ENCODE results near the gene FBLN2. TPM values are rescaled to one million over a fixed set of nuclear protein-coding genes. Genes with fewer than 3 reads are reported as not detected.
"Not testable (repeated sequence)": the region's sequence is repeated elsewhere in the genome, so short reads cannot be mapped to it uniquely, and the experiment has no call there.

FBLN2 gene
- polyA plus RNA-seq (2013, experiment 1 of 4): 16.2 TPM
- 14.7 TPM for polyA plus RNA-seq (2013, experiment 2 of 4)
- polyA plus RNA-seq (2013, experiment 3 of 4): 13.7 TPM
- 16.0 TPM for polyA plus RNA-seq (2013, experiment 4 of 4)

GRCh38 chr3:13548696-13549622, at the start of gene FBLN2:
Gene FBLN2 (plus strand): TSS chr3:13549125. CDS start chr3:13570356, 21,231 bp downstream.
- Histone ChIP-seq H3K4me1 (ENCODE audit: control insufficient read depth, insufficient read depth, low read length) (peaks cover 11% of the 10 kb centered on the region), H3K9me3 (ENCODE audit: control insufficient read depth, low read length) (no peaks in the 10 kb centered on the region), H3K27ac (ENCODE audit: insufficient read depth, low read depth, low read length, poor library complexity, severe bottlenecking) (no peak within 1 kb of the TSS), H3K27me3 (ENCODE audit: control insufficient read depth, insufficient read depth, low read length, poor library complexity, severe bottlenecking) (peaks cover 25% of the 10 kb centered on the region), H3K4me3 (ENCODE audit: insufficient read depth, low read depth, low read length) (peak within 1 kb of the TSS; percentile 31), H3K36me3 (ENCODE audit: control insufficient read depth, insufficient read depth, low read length) (no peaks in the 10 kb centered on the region)
- WGBS, 2 experiments: 6 to 7% methylated on average over 105 to 107 of the region's 107 CpGs

GRCh38 chr3:13499246-13499645, 49.7 kb upstream of the FBLN2 start:
- not testable (repeated sequence) for H3K4me1 ChIP-seq (ENCODE audit: control insufficient read depth, insufficient read depth, low read length); H3K27me3 ChIP-seq (ENCODE audit: control insufficient read depth, insufficient read depth, low read length, poor library complexity, severe bottlenecking); H3K9me3 ChIP-seq (ENCODE audit: control insufficient read depth, low read length); H3K4me3 ChIP-seq (ENCODE audit: insufficient read depth, low read depth, low read length); H3K36me3 ChIP-seq (ENCODE audit: control insufficient read depth, insufficient read depth, low read length); H3K27ac ChIP-seq (ENCODE audit: insufficient read depth, low read depth, low read length, poor library complexity, severe bottlenecking)
- 93 to 95% methylated on average over 11 of the region's 11 CpGs for WGBS, 2 experiments

GRCh38 chr3:13500133-13500885, 48.6 kb upstream of the FBLN2 start:
- WGBS, 2 experiments: 77 to 79% methylated on average over 15 of the region's 15 CpGs
- H3K4me3 ChIP-seq (ENCODE audit: insufficient read depth, low read depth, low read length): no peak overlapping the region
- no peak overlapping the region for H3K27ac ChIP-seq (ENCODE audit: insufficient read depth, low read depth, low read length, poor library complexity, severe bottlenecking)
- H3K27me3 ChIP-seq (ENCODE audit: control insufficient read depth, insufficient read depth, low read length, poor library complexity, severe bottlenecking): no peaks in the 10 kb centered on the region
- H3K36me3 ChIP-seq (ENCODE audit: control insufficient read depth, insufficient read depth, low read length): no peaks in the 10 kb centered on the region
- H3K4me1 ChIP-seq (ENCODE audit: control insufficient read depth, insufficient read depth, low read length): peaks cover 16% of the 10 kb centered on the region
- H3K9me3 ChIP-seq (ENCODE audit: control insufficient read depth, low read length): no peaks in the 10 kb centered on the region

GRCh38 chr3:13501056-13501455, 47.9 kb upstream of the FBLN2 start:
- no peaks in the 10 kb centered on the region for H3K36me3 ChIP-seq (ENCODE audit: control insufficient read depth, insufficient read depth, low read length)
- no peak overlapping the region for H3K4me3 ChIP-seq (ENCODE audit: insufficient read depth, low read depth, low read length)
- H3K4me1 ChIP-seq (ENCODE audit: control insufficient read depth, insufficient read depth, low read length): peaks cover 22% of the 10 kb centered on the region
- H3K9me3 ChIP-seq (ENCODE audit: control insufficient read depth, low read length): no peaks in the 10 kb centered on the region
- no peak overlapping the region for H3K27ac ChIP-seq (ENCODE audit: insufficient read depth, low read depth, low read length, poor library complexity, severe bottlenecking)
- 92 to 93% methylated on average over 4 of the region's 4 CpGs for WGBS, 2 experiments
- H3K27me3 ChIP-seq (ENCODE audit: control insufficient read depth, insufficient read depth, low read length, poor library complexity, severe bottlenecking): no peaks in the 10 kb centered on the region

- no peaks in the 10 kb centered on the region for H3K36me3 ChIP-seq (ENCODE audit: control insufficient read depth, insufficient read depth, low read length)
- H3K27me3 ChIP-seq (ENCODE audit: control insufficient read depth, insufficient read depth, low read length, poor library complexity, severe bottlenecking): no peaks in the 10 kb centered on the region
- peaks cover 20% of the 10 kb centered on the region for H3K4me1 ChIP-seq (ENCODE audit: control insufficient read depth, insufficient read depth, low read length)
- H3K4me3 ChIP-seq (ENCODE audit: insufficient read depth, low read depth, low read length): no peak overlapping the region
- WGBS, 2 experiments: 92% methylated on average over 4 of the region's 4 CpGs
- H3K9me3 ChIP-seq (ENCODE audit: control insufficient read depth, low read length): no peaks in the 10 kb centered on the region
- H3K27ac ChIP-seq (ENCODE audit: insufficient read depth, low read depth, low read length, poor library complexity, severe bottlenecking): no peak overlapping the region
Measured at GRCh38 chr3:13501521-13501920, 47.4 kb upstream of the FBLN2 start.

GRCh38 chr3:13501958-13502790, 46.8 kb upstream of the FBLN2 start:
- Histone ChIP-seq H3K9me3 (ENCODE audit: control insufficient read depth, low read length) (no peaks in the 10 kb centered on the region), H3K27ac (ENCODE audit: insufficient read depth, low read depth, low read length, poor library complexity, severe bottlenecking) (no peak overlapping the region), H3K27me3 (ENCODE audit: control insufficient read depth, insufficient read depth, low read length, poor library complexity, severe bottlenecking) (no peaks in the 10 kb centered on the region), H3K4me3 (ENCODE audit: insufficient read depth, low read depth, low read length) (no peak overlapping the region), H3K4me1 (ENCODE audit: control insufficient read depth, insufficient read depth, low read length) (peaks cover 19% of the 10 kb centered on the region), H3K36me3 (ENCODE audit: control insufficient read depth, insufficient read depth, low read length) (no peaks in the 10 kb centered on the region)
- WGBS, 2 experiments: 93 to 94% methylated on average over 18 of the region's 18 CpGs

GRCh38 chr3:13502791-13503060, 46.2 kb upstream of the FBLN2 start:
- 97 to 98% methylated on average over 8 of the region's 8 CpGs for WGBS, 2 experiments
- H3K4me3 ChIP-seq (ENCODE audit: insufficient read depth, low read depth, low read length): no peak overlapping the region
- no peaks in the 10 kb centered on the region for H3K9me3 ChIP-seq (ENCODE audit: control insufficient read depth, low read length)
- no peaks in the 10 kb centered on the region for H3K27me3 ChIP-seq (ENCODE audit: control insufficient read depth, insufficient read depth, low read length, poor library complexity, severe bottlenecking)
- no peak overlapping the region for H3K27ac ChIP-seq (ENCODE audit: insufficient read depth, low read depth, low read length, poor library complexity, severe bottlenecking)
- H3K36me3 ChIP-seq (ENCODE audit: control insufficient read depth, insufficient read depth, low read length): no peaks in the 10 kb centered on the region
- H3K4me1 ChIP-seq (ENCODE audit: control insufficient read depth, insufficient read depth, low read length): peaks cover 25% of the 10 kb centered on the region

GRCh38 chr3:13504161-13504831, 44.6 kb upstream of the FBLN2 start:
- no peaks in the 10 kb centered on the region for H3K9me3 ChIP-seq (ENCODE audit: control insufficient read depth, low read length)
- H3K36me3 ChIP-seq (ENCODE audit: control insufficient read depth, insufficient read depth, low read length): no peaks in the 10 kb centered on the region
- 77 to 82% methylated on average over 23 of the region's 23 CpGs for WGBS, 2 experiments
- H3K27ac ChIP-seq (ENCODE audit: insufficient read depth, low read depth, low read length, poor library complexity, severe bottlenecking): no peak overlapping the region
- no peak overlapping the region for H3K4me3 ChIP-seq (ENCODE audit: insufficient read depth, low read depth, low read length)
- no peaks in the 10 kb centered on the region for H3K27me3 ChIP-seq (ENCODE audit: control insufficient read depth, insufficient read depth, low read length, poor library complexity, severe bottlenecking)
- H3K4me1 ChIP-seq (ENCODE audit: control insufficient read depth, insufficient read depth, low read length): peaks cover 30% of the 10 kb centered on the region

GRCh38 chr3:13505147-13506130, 43.5 kb upstream of the FBLN2 start:
- Histone ChIP-seq H3K4me1 (ENCODE audit: control insufficient read depth, insufficient read depth, low read length) (peaks cover 30% of the 10 kb centered on the region), H3K27me3 (ENCODE audit: control insufficient read depth, insufficient read depth, low read length, poor library complexity, severe bottlenecking) (no peaks in the 10 kb centered on the region), H3K27ac (ENCODE audit: insufficient read depth, low read depth, low read length, poor library complexity, severe bottlenecking) (no peak overlapping the region), H3K9me3 (ENCODE audit: control insufficient read depth, low read length) (no peaks in the 10 kb centered on the region), H3K4me3 (ENCODE audit: insufficient read depth, low read depth, low read length) (no peak overlapping the region), H3K36me3 (ENCODE audit: control insufficient read depth, insufficient read depth, low read length) (no peaks in the 10 kb centered on the region)
- 92 to 93% methylated on average over 16 of the region's 16 CpGs for WGBS, 2 experiments

Data from ectodermal cell (in vitro differentiated cells).